HG02885 (cell line): ENCODE measurements around the gene MESP2.

Experiments used
- ATAC-seq: cut with Tn5 transposase; IDR thresholded peaks from one replicate; pipeline ENCODE4 v1.9.1; 2021; ENCODE audit warnings: mild to moderate bottlenecking; ENCODE audit not compliant: unreplicated experiment, poor library complexity

The MESP2 gene

DNA sequence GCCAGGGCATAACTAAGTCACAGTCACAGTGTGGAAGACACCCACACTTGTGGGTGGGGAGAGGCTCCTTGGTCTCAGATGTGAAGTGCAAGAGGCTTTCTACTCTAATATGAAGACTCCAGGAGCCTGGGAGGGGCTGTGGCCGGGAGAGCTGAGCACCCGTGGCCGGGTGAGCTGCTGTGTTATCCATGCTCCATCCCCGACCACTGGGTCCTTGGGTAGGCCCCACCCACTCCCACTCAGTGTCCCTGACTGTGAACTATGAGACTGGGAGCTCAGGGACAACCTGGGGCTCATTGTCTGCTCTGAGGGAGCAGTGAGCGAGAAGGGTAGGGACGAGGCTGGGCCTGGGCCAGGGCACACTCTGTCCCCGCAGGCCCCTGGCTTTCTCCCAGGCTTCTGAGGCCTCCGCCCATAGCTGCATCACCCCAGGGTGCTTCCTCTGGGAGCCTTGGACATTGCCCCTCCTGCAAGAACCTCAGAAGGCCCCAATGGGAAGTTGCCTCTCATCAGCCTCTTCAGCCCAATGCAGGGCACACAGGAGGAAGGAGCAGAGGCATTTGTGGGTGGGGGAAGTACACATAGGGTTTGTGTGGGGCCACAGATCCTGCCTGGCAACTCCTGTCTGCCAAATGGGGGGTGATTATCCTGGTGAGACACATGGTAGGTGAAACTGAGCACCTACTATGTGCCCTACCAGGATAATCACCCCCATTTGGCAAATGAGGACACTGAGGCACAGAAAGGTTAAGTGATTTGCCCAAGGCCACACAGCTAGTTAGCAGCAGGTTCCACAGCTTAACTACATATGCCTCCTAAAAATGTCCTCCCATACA is 36.1 kb downstream of the MESP2 start:
- ATAC-seq: no peak

DNA sequence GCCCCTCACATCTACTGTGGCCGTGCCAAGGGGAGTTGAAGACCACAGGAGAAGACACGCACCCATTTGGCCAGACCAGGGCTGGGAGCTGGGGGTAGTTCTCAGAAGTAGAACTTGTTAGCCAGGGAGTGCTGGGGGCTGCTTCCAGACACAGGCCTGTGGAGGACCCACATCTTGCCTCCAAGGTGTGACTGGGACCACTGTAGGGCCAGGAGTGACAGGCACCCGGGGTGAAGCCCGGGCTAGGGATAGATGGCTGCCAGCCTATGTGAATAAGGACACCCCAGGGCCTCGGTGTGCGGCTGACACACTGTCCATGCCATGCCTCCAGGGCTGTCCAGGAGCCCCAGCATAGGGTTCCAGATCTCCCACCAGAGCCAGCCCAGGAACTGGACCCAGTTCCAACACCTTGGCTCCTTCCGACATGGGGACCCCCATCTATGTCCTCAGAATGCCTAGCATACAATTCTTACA is 36.8 kb downstream of the MESP2 start:
- ATAC-seq: no peak

DNA sequence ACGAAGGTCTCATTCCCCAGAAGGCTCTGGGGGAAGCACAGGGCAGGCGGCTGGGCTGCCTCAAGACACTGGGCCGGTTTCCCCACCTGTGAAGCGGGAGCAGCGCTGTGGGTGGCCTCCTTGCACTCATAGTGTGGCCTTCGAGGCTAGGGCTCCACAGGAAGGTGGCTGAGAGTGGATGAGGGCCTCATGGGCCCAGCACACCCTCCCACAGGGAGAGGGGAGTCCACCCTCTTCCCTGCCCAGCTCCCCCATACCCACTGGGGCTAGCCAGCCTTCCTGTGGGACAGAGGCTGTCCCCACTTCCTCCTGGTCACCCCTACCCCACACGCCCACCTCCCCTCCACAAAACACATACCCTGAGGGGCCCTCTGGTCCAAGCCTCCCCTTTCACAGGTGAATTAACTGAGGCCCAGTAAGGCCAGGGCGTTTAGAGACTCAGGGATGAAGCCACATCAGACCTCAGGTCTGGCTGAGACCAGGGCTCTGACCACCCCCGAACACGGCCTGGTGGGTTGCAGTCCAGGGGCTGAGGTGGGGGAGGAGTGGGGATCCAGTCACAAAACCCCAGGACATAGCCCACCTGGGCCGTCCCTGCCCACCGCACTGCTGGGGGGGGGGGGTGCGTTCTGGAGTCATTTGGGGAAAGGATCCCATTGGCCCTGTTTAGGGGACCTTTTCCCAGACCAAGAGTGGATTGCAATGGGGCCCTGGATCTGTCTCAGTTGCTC is 37.4 kb downstream of the MESP2 start:
- no peak for ATAC-seq

- no peak for ATAC-seq
Measured at GRCh38 chr15:89814112-89814742, 38.1 kb downstream of the MESP2 start.

DNA sequence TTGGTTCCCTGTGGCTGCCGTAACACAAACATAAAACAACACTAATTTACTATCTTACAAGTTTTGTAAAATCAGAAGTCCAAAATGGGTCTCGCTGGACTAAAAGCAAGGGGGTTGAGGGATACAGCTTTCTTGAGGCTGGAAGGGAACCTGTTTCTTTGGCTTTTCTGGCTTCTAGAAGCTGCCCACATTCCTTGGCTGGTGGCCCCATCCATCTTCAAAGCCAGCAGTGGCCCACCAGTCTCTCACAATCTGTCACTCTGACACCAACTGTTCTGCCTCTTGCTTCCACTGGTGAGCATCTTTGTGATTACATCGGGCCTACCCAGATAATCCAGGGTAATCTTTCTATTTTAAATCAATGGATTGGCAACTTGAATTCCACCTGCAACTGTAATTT is 39.6 kb downstream of the MESP2 start:
- no peak for ATAC-seq

DNA sequence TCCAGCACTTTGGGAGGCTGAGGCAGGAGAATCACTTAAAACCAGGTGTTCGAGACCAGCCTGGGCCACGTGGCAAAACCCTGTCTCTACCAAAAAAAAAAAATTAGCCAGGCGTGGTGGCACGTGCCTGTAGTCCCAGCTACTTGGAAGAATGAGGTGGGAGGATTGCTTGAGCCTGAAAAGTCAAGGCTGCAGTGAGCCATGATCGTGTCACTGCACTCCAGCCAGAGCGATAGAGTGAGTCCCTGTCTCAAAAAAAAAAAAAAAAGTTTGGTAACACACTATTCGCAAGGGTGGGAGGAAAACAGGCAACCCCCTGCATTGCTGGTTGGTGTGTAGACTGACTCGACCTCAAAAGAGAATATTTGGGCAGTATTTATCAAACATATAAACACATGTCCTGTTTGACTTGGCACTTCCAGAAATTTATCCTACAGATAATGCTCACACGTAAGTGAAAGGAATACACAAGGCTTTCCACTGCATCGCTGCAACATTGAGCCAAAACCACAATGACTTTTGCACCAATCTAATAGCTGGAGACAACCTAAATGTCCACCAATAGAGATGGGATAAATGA is 41.7 kb downstream of the MESP2 start:
- no peak for ATAC-seq

DNA sequence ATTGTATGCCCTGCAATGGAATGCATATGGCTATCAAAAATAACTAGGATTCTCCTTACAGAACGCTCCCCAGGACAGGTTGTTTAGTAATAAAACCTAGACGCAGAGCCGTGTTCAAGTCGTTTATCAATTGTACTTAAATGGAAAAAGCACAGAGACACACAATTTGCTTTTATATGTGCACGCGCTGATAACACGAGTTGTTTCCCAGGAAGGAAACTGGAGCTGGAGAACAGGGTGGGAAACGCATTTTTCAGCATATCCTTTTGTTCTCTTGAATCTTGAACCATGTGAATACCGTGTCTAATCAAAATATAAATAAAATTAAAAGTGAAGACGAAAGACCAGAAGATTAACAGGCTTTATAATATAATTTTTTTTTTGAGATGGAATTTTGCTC is 42.2 kb downstream of the MESP2 start:
- no peak for ATAC-seq

DNA sequence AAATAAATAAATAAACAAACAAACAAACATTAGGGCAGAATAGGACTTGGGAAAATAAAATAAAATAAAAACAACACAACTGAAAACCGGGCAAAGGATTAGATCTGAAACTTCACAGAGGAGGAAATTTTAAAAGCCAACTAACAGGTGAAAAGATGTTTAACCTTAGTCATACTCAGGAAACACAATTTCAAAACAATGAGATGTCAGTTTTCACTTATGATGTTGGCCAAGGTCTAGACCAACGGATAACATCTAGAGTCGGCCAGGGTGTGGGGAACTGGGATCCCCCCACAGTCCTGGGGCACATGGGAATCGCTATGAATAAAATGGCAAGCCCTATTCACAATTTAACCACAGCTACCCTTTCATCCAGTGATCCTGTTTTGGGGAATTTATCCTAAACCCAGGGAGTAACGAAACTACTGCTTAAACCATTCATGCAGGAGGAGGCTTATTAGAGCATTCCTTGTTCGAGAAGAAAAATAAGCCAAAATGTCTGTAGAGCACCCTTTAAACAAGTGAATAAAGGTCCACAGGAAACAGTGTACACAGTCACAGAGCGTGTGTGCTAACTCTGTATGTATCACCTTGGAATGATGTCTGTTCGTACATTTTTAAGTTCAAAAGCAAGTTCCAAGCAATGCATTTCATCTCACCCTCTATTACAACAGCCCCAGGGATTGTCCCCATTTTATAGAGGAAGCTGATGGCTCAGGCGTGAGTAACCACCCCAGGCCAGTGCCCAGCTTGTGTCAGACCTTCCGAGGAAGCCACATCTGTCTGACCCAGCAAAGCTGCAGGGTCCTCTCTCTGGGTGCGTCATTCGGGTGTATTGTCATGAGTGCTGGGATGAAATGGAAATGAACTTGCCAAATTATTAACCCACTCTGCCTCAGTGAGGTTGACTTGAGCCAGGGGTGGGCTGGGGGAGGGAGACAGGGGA is 44.8 kb downstream of the MESP2 start:
- no peak for ATAC-seq

DNA sequence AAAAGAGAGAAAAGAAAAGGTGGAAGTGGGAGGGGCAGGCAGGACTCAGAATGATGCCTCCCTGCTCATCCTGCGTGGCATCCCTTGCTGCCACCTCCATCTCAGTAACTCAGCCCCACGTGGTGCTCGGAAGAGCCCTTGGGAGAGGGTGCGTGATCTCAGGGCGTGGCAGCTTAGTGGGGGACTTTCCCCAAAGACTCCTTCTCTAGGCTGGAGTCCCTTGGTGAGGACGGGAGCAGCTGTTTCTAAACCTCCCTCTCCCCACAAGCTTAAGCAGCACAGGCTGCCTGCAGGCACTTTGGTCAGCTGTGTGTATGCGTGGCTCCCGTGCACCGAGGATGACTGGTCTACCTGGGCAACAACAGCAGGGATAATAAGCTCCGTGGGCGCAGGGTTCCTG is 45.9 kb downstream of the MESP2 start:
- no peak for ATAC-seq

GRCh38 chr15:89822611-89822950 is 46.4 kb downstream of the MESP2 start:
- no peak for ATAC-seq

DNA sequence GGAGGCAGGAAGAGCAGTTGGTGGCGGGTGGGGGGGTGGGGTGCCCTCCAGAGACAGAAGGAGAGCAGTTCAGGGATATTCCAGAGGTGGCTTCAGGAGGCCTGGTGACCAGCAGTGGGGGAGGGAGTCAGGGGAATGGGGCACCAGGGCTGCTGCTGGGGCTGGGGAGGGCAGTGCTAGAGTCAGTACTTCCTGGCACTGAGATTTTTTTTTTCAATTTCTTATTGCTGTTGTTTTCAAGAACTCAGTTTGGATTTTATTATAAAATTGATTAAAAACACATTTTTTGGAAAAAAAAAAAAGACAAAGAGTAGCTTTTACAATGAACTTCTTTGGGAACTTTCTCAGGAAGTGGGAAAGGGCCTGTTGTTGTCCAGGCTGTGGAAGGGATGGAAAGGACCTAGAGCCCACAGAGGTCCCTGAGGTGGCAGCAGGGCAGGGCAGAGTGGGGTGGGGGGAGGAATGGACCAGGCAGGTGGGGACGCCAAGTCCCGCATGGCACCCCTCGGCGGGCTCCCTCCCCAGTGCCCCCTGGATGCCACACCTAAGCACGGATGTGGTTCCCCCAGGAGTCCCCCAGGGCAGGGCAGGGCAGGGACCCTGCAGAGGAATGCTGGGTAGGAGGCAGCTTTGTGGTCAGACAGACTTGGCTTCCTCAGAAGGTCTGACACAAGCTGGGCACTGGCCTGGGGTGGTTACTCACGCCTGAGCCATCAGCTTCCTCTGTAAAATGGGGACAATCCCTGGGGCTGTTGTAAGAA is 47.0 kb downstream of the MESP2 start:
- no peak for ATAC-seq

DNA sequence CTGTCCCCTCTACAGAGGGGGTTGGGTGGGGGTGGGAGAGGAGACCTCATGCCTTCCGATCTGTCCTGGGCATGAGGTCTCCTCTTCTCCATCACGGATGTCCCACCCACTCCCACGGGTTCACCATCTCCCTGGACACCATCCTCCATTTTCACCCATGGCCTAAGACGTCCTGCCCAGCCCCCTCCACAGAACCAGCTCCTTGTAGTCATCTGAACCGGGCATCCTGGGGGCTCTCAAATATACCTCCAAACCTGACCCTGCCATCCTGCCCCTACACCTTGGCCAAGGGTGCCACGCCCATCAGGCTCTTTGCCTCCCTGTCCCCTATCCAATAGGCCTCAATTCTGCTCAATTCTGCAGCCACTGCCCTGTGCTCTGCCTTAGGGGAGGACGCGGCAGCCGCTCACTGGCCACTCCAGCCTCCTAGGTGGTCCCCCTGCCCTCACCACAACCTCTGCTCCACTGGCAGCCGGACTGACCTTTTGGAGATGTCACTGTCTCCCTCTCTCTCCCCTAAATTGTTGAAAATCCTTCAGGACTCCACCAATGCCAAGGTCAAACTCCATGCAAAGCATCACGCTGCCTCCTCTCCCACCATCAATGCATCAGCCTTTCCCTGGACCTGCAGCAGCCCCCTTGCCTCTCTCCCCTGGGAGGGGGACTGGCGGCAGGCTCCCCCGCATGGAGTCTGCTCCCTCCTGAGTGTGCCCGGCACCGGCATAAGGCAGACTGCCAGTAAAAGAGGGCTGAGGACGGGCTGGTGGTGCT is 47.9 kb downstream of the MESP2 start:
- no peak for ATAC-seq

GRCh38 chr15:89824607-89824867 is 48.4 kb downstream of the MESP2 start:
- no peak for ATAC-seq

- ATAC-seq: no peak
Measured at GRCh38 chr15:89825271-89825940, 49.3 kb downstream of the MESP2 start.

GRCh38 chr15:89826671-89827655 is 50.8 kb downstream of the MESP2 start:
- no peak for ATAC-seq

GRCh38 chr15:89827829-89828228 is 51.7 kb downstream of the MESP2 start:
- no peak for ATAC-seq
